HG02571 (cell line): ENCODE results near the gene HOXD3.

Experiments used
- ATAC-seq: cut with Tn5 transposase; IDR thresholded peaks from one replicate; pipeline ENCODE4 v1.9.1; 2021; ENCODE audit warnings: mild to moderate bottlenecking, moderate library complexity; ENCODE audit not compliant: unreplicated experiment

The HOXD3 gene

DNA sequence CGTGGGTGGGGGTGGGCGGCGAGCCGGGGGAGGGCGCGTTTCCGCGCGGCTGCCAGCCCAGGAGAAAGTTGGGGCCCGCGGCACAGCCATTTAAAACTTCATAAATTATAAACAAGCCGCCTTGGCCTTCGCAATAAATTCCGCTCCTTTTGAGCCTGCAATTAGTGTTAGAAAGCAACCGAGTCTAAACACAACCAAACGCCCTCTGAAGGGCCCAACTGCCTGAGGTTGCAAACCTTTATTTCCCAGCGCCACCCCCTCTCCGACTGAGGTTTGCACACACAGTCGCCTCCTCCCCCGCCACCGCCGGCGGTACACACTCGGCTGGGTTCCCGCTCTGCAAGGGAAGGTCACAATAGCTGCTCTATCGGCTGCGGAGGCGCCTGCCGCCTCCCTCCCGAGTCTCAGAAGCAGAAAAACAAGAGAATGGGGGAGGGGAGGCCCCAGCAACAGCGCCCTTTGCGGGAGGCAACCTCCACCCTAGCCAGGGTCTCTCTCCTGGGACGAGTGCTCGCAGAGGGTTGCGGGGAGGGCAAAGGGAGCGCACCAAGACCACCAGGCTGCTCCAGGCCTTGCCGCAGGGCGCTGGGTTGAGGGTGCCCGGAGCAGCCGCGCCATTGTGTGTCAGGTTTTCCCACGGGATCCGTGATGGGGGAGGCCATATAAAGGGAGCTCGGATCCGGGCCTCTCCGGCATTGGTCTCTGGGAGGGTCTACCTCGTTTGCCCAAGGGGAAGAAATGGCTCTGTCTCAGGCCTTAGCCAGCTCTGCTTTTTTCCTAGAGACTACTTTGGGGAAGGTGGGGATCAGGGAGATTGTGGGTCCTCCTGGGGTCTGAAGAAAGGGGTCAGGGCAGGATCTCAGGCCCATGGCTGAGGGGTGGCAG, 18.0 kb downstream of the HOXD3 start:
- ATAC-seq = no peak

DNA sequence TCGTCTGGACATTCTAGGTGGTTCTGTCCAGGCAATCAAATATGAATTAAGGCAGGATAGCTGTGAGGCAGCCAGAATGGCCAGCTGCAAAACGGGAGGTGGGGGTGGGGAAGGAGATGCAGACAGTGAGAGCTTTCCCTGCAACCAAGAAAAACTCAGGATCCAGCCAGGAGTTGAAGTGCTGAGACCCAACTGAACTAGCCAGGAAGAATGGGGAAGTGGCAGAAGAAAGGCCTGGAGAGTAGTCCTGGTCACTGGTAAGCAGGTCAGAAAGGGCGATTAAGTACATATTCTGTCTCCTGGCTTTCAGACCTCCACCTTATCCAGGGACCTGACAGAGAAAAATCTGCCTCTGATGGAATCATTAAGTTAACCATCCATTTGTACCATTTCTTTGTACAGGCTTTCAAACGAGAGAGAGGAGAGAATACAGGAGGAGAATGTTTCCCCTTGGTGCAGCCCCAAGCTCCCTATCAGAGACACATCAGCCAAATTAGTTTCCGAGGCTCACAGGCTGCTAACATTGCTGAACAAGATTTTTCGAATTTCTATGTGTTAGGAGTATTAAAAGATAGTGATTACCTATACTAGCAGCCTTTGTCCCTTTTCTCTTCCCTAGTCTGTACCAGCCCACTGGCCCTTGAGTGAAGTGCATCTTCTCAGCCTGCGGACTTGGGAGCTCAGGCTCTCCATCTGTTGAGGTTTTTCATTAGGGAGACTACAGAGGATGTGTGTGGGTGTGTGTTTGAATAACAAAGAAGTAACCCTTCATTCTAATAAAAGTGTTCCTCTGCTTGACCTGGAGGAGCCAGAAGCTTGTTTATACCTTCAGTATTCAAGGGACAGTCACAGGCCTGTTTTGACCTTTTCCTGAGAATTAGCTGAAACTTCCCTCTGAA, 18.9 kb downstream of the HOXD3 start:
- ATAC-seq = no peak

DNA sequence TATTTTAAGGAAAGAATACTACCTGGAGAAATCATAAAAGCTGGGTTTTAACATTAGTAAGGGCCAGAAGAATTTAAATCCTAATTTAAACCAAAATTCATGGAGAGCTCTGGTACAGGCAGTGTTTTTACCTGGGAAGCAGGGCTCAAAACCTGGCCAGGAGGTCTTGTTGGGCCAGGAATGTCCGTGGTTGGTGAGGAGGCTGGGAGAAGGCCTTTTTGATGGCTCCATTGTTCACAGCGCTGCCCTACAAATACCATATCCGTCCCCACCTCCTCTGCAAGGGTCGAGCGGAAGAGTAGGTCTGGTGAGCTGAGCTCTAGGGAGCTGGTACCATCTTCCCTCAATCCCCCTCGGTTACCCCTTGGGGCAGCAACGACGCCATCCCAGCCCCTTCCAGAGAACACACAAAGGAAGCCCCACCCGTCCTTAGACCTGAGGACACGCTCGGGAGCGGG, 20.5 kb downstream of the HOXD3 start:
- no peak for ATAC-seq

DNA sequence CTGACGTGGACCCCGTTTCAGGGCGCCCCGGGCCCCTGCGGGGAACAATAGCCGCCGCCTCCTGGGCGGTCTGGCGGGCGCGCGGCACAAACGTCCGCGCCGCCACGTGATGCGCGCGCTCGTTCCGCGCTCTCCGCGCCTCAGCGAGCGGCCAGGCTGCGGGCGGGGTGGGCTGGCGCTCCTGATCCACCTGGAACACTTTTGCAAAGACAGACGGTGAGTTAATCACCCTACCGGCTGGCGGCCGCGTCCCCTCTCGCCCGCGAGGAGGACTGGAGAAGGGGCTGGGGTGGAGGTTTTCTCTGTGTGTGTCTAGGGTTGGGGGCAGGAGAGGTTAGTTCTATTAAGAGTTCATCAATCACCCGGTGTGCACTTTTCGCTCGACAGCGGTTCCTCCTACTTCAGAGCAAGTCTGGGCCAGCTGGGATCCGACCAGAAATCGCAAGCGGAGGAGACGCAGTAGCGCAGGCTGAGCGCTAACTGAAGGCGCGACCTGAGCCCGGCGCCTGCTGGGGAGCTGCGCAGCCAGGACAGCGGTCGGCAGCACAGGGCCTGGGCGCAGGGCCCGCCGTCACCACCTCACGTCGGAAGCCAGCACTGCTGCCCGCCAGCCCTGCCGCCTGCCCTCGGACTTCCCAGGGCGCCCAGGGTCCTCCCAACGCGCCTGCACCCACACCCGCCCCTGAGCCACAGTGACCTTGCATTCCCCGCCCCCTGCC, 21.1 kb downstream of the HOXD3 start:
- ATAC-seq = no peak

DNA sequence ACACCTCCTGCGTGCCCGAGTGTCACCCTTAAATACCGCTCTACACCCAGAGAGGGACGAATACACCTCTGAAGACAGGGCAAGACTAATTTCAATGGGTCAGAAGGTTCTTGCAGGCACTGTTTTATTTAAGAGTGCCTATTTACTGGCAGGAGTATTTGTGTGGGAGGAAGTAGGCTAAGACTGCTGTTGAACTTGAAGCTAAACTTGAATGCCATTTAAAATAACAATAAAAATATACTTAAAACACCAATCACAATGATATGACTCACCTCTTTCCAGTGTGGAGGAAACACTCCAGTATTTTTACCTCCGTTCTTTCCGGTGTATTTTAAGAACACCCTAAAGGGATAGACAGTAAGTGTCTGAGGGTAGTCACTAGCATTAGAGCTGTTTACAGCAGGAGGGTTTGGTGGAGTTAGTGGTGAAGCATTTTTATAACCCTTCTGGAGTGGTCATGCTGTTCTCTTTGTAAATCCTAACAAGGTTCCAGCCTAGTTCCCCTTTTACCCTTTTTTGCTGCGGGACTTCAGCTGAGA, 21.7 kb downstream of the HOXD3 start:
- ATAC-seq = no peak

DNA sequence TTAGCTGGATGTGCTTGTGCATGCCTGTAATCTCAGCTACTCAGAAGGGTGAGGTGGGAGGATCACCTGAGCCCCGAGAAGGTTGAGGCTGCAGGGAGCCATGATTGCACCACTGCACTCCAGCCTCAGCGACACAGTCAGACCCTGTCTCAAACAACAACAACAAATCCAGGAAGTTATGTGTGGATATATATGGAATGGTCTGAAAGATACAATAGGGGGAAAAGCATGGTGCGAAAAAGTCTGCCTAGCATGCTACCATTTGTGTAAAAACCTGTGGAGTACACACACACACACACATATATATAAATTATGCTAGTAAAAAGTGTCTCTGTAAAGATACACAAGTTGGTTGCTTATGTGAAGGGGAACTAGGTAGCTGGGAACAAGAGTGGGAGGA, 24.4 kb downstream of the HOXD3 start:
- ATAC-seq = no peak

DNA sequence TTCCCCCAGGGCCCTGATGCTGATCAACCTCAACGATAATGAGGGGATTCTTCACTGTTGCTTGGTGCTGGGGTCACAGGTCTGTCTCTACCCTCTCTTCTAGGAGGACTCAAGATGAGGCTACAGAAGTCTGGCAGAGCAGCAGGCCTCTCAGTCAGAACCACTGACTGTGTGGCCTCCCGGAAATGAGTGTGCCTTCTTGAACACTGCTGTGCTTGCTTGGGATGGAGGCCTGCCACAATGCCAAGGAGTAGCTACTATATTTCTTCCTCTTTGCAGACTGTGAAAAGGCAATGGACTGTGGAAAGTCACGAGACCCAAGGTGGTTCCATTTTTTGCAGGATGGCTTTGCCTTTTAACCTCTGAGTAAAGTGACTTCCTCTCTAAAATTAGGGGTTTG, 25.6 kb downstream of the HOXD3 start:
- no peak for ATAC-seq

DNA sequence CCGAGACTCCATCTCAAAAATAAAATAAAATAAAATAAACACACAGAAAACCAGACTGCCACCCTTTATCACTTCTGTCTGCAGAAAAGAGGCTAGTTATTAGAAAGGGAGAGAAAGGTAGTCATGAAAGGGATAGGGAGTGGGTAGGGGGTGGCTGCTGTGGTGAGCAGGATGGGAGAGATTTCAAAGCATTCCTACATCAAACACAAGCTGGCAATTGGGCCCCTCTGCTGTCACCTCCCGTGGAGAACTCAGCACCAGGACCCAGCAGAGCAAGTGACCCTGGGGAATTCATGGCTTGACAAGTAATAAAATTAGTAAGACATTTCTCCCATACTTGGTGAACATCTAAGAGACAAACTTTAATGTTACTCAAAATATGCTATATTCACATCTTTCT, 27.6 kb downstream of the HOXD3 start:
- ATAC-seq = no peak

DNA sequence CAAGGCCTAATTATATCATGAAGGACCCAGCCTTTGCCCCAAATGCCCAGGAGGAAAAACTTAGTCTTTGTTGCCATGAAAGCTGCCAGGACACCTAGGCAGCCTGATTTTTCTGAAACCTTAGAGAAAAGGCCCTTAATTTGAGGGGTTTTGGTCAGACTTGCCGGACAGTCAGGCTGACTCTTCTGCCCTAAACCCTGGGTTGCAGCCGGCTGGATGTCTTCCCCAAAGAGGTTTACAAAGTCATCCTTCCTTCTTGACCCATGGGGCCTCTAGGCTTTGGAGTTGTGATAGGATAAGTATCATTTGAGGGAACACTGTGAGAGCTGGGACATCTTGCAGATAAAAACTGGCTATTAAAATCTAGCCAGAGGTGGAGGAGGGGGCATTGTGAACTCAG, 28.9 kb downstream of the HOXD3 start:
- no peak for ATAC-seq

DNA sequence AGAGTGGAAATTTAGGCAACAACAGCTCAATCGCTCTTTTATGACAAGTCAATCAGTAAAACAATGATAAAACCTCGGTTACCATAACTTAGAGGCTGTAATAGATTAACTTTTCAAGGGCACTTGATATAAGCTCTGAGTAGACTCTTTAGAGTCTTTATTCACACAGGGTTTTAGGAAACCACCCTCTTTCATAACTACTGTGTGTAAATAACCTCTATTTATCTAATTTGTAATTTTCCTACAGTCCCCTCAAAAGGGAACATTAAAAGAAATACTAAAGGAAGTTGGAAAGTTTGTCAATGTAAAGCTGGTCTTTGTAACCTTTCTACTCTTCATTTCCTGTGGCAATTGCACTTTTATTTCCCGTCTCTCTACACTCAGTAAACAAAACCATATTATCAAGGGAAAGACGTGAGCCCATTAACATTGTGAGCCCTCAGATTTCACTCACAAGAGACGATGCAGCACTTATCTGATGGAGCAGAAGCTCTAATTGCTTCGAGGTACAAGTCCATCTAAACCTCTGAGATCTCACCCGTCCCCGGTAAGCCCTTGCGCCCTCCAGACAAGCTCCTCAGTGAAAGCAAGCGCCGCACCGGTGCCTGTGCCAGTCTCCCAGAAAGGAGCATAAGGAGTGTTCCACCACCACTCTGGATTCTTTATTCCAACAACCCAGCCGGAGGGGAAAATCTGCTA, 30.2 kb downstream of the HOXD3 start:
- no peak for ATAC-seq

DNA sequence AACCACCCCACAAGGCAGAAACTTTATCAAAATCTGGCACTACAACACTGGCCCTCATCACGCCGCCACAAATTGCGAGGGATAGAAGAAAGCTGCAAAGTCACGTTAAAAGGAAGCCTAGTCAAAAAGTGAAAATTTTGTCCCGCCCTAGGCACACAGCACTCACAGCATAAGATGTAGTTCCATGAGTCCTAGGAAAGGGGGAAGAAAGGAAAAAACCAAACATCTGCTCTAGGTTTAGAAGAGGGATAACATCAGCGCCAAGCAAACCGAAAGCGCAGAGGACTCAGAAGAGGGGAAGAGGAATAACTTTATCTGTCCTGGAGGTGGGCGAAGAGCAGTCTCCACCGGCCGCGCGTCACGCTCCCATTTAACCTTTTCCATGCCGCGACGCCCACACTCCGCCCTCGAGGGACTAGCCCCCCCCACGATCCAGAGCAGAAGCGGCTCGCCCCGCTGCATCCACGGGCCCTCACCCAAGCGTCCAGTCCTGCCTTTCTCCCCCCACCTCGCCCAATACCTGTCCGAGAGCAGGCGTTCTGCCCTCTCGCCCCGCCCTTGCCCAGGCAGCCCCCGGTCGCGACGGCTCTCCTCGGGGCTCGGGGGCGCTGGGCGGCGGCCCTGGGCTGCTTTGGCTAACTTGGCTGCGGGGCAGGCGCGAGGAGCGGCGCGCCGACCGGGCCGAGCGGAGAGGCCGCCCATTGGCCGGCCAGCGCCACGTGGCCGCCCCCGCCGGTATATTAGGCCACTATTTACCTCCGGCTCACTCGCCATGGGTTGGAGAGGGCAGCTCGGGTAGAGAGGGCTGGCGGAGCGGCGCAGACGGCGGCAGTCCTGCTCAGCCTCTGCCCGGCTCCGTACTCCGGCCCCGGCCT, 31.0 kb downstream of the HOXD3 start, which contains the start of gene HOXD1:
HOXD1 (plus strand) TSS at position 770 of the 875 bp plus-strand sequence. CDS start 134 bp downstream, outside the sequence.
- ATAC-seq = no peak

DNA sequence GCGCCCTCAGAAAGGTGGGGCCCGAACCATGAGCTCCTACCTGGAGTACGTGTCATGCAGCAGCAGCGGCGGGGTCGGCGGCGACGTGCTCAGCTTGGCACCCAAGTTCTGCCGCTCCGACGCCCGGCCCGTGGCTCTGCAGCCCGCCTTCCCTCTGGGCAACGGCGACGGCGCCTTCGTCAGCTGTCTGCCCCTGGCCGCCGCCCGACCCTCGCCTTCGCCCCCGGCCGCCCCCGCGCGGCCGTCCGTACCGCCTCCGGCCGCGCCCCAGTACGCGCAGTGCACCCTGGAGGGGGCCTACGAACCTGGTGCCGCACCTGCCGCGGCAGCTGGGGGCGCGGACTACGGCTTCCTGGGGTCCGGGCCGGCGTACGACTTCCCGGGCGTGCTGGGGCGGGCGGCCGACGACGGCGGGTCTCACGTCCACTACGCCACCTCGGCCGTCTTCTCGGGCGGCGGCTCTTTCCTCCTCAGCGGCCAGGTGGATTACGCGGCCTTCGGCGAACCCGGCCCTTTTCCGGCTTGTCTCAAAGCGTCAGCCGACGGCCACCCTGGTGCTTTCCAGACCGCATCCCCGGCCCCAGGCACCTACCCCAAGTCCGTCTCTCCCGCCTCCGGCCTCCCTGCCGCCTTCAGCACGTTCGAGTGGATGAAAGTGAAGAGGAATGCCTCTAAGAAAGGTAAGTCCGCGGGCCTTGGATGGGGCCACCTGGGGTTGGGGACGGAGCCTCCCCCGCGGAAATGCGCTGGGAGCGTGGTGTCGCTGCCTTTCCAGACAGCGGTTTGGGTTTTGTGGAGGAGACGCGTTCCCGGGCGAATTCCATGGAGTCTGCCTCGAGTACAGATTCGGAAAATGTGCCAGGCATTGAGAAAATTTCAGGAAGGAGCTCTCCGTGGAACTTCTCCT, 31.9 kb downstream of the HOXD3 start:
- ATAC-seq = no peak

DNA sequence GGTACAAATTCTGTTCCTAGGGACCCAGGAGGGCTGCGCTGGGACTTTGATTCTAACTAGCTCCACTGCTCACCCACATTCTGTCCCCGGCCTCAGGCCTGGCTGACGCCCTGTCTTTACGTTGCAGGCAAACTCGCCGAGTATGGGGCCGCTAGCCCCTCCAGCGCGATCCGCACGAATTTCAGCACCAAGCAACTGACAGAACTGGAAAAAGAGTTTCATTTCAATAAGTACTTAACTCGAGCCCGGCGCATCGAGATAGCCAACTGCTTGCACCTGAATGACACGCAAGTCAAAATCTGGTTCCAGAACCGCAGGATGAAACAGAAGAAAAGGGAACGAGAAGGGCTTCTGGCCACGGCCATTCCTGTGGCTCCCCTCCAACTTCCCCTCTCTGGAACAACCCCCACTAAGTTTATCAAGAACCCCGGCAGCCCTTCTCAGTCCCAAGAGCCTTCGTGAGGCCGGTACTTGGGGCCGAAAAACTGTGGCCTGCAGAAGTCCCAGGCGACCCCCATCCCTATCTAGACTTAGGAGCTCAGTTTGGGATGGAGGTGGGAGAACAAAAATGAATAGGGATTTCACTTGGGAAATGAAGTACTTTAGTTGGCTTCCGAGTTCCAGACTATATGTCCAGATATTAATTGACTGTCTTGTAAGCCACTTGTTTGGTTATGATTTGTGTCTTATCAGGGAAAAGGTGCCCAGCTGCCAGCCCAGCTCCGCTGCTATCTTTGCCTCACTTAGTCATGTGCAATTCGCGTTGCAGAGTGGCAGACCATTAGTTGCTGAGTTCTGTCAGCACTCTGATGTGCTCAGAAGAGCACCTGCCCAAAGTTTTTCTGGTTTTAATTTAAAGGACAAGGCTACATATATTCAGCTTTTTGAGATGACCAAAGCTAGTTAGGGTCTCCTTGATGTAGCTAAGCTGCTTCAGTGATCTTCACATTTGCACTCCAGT, 32.9 kb downstream of the HOXD3 start:
- no peak for ATAC-seq

DNA sequence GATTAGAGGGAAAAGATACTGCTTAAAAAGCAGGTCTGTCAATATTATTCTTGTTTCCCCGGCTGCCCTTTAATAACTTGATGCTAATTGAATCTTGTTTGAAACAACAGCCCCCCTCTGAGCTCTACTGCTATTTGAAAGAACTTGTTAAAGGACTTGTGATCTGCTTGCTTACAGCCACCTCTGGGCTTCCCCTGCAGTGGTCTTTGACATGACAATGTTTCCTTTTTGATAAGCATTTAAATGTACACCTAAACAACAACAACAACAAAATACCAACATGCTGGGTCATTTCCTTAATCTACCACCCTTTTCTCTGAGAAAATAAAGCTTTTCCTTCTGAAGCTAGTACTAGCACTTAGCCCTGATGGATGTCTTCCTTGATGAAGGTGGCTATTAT, 35.2 kb downstream of the HOXD3 start:
- no peak for ATAC-seq

DNA sequence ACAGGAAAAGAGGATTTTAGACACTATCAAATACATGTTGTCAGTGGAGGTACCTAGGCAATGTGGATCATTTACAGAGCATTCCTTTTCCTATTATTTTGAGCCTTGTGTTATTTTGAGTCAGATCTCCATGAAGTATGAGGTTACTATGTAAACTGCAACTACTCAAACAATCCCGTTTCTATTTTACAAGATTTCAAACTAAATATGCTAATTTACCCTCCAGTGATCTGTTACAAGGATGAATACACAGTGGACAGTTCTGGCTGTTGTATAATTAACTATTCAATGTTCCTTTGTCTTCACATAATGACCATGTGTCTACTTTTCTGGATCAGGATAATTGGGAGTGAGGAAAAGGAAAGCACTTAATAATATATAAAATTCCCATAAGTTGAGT, 35.9 kb downstream of the HOXD3 start:
- ATAC-seq = no peak

DNA sequence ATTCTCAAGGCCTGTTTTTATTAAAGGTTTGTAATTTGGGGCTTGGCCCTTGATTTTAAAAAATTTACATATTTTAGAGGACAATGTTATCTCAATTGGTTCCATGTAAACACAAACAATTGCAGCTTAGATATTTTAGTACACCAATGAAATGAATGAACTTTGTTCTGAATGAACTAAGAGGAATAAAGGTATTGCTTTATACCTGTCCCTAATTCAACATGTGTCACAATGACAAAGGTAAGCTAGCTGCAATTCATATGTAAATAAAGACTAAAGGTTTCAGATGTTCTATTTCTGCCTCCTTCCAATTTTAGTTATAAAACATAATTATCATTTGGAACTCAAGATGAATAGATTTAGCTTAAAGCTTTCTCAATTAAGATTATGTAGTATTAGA, 42.8 kb downstream of the HOXD3 start:
- no peak for ATAC-seq

DNA sequence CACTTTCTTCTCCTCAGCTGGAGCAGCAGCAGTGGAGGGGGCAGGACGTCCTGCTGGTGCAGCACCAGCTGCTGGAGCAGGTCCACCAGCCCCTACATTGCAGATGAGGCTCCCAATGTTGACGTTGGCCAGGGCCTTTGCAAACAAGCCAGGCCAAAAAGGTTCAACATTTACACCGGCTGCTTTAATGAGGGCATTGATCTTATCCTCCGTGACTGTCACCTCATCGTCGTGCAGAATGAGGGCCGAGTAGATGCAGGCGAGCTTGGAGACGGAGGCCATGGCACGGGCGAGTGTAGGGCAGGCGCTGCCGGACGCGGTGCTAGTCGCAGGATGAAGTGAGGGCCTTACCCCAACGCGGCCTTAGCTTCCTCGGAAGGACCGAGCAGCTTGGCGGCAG, 43.9 kb downstream of the HOXD3 start:
- ATAC-seq = no peak
